ENCODE data around the gene TBC1D12. TPM values are rescaled to one million over a fixed set of nuclear protein-coding genes. Genes with fewer than 3 reads are reported as not detected.

The TBC1D12 gene
- total RNA-seq, 1 experiment from 2014 or later = 1.6 TPM

DNA sequence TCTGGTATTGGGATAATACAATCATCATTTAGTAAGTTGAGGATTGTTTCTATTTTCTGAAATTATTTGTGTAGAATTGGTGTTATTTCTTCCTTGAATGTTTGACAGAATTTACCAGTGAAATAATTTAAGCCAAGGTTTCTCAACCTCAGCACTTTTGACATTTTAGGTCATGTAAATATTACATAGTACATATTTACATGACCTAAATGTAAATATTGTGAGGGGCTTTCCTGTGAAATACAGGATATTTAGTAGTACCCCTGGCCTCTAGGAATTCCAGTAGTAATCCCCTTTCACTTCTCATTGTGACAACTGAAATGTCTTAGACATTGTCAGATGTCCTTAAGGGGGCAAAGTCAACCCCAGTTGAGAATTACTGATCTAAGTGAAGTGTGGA lies 59.8 kb downstream of the TBC1D12 start:
- no peaks in the 10 kb centered on the region for H3K36me3 ChIP-seq (ENCODE audit: insufficient read depth, low read length, poor library complexity, severe bottlenecking)
- H3K4me1 ChIP-seq (ENCODE audit: insufficient read depth, low read length, poor library complexity, severe bottlenecking) = no peaks in the 10 kb centered on the region
- no peaks in the 10 kb centered on the region for H3K27me3 ChIP-seq (replicated peaks; ENCODE audit: insufficient read depth, low read depth, low read length, poor library complexity)
- intact Hi-C loops (cut with micrococcal nuclease; ENCODE audit: unreplicated experiment) = no loop called here
- POLR2A ChIA-PET (ENCODE audit: low non-redundant PET) = no interaction called here
- H3K4me3 ChIP-seq (ENCODE audit: low read depth, low read length, poor library complexity, severe bottlenecking) = no peak overlapping the region
- no TSS peak for BruUV-seq (replicated peaks)
- no peak for TF ChIP-seq EZH2 (IDR thresholded peaks at IDR 0.05; ENCODE audit: borderline replicate concordance, low read depth, low read length, poor library complexity, severe bottlenecking)
- TF ChIP-seq, protein P1, sequence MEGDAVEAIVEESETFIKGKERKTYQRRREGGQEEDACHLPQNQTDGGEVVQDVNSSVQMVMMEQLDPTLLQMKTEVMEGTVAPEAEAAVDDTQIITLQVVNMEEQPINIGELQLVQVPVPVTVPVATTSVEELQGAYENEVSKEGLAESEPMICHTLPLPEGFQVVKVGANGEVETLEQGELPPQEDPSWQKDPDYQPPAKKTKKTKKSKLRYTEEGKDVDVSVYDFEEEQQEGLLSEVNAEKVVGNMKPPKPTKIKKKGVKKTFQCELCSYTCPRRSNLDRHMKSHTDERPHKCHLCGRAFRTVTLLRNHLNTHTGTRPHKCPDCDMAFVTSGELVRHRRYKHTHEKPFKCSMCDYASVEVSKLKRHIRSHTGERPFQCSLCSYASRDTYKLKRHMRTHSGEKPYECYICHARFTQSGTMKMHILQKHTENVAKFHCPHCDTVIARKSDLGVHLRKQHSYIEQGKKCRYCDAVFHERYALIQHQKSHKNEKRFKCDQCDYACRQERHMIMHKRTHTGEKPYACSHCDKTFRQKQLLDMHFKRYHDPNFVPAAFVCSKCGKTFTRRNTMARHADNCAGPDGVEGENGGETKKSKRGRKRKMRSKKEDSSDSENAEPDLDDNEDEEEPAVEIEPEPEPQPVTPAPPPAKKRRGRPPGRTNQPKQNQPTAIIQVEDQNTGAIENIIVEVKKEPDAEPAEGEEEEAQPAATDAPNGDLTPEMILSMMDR (conservative IDR thresholded peaks at IDR 0.05; ENCODE audit: low read depth, low read length) = no peak
- H3K9me3 ChIP-seq (ENCODE audit: low read depth, low read length, poor library complexity, severe bottlenecking) = no peaks in the 10 kb centered on the region
- no peak overlapping the region for H3K27ac ChIP-seq (ENCODE audit: low read depth, low read length, poor library complexity, severe bottlenecking)
- no peak for DNase-seq (ENCODE audit: low spot score)
- CTCF ChIA-PET = no interaction called here

DNA sequence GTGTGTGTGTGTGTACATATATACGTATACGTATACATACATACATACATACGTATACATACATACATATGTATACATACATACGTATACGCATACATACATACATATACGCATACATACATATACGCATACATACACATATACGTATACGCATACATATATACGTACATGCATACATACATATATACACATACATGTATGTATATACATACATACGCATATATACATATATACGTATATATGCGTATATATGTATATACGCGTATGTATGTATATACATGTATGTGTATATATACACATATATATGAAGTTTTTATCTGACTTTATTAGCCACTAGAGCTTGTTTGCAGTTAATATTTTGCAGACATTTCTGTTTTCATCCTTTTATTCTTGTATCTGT lies 63.3 kb downstream of the TBC1D12 start:
- Histone ChIP-seq H3K27me3 (replicated peaks; ENCODE audit: insufficient read depth, low read depth, low read length, poor library complexity) (no peaks in the 10 kb centered on the region), H3K27ac (ENCODE audit: low read depth, low read length, poor library complexity, severe bottlenecking) (no peak overlapping the region), H3K4me1 (ENCODE audit: insufficient read depth, low read length, poor library complexity, severe bottlenecking) (no peaks in the 10 kb centered on the region), H3K4me3 (ENCODE audit: low read depth, low read length, poor library complexity, severe bottlenecking) (no peak overlapping the region), H3K9me3 (ENCODE audit: low read depth, low read length, poor library complexity, severe bottlenecking) (no peaks in the 10 kb centered on the region), H3K36me3 (ENCODE audit: insufficient read depth, low read length, poor library complexity, severe bottlenecking) (no peaks in the 10 kb centered on the region)
- no TSS peak for BruUV-seq (replicated peaks)
- ChIA-PET POLR2A (ENCODE audit: low non-redundant PET) (no interaction called here), CTCF (no interaction called here)
- no peak for DNase-seq (ENCODE audit: low spot score)
- intact Hi-C loops (cut with micrococcal nuclease; ENCODE audit: unreplicated experiment) = no loop called here
- TF ChIP-seq, protein P1 (conservative IDR thresholded peaks at IDR 0.05; ENCODE audit: low read depth, low read length) = no peak
- no peak for TF ChIP-seq EZH2 (IDR thresholded peaks at IDR 0.05; ENCODE audit: borderline replicate concordance, low read depth, low read length, poor library complexity, severe bottlenecking)

DNA sequence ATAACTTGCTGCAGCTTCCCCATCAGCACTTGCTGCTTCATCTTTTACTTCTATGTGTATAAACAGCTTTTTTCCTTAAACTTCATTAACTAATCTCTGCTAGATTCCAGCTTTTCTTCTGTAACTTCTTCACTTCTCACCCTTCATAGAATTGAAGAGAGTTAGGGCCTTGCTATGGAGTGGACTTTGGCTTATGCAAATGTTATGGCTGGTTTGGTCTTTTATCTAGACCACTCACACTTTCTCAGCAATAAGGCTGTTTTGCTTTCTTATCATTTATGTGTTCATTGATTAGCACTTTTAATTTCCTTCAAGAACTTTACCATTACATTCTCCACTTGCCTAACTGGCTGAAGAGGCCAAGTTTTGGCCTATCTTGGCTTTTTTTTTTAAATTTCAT lies 79.1 kb downstream of the TBC1D12 start:
- no peak overlapping the region for H3K27ac ChIP-seq (ENCODE audit: low read depth, low read length, poor library complexity, severe bottlenecking)
- DNase-seq (ENCODE audit: low spot score) = no peak
- CTCF ChIA-PET = no interaction called here

More for the DNA sequence above, 79.1 kb downstream of the TBC1D12 start:
- Histone ChIP-seq H3K27me3 (replicated peaks; ENCODE audit: insufficient read depth, low read depth, low read length, poor library complexity) (no peaks in the 10 kb centered on the region), H3K9me3 (ENCODE audit: low read depth, low read length, poor library complexity, severe bottlenecking) (no peaks in the 10 kb centered on the region), H3K4me3 (ENCODE audit: low read depth, low read length, poor library complexity, severe bottlenecking) (no peak overlapping the region), H3K4me1 (ENCODE audit: insufficient read depth, low read length, poor library complexity, severe bottlenecking) (no peaks in the 10 kb centered on the region), H3K36me3 (ENCODE audit: insufficient read depth, low read length, poor library complexity, severe bottlenecking) (no peaks in the 10 kb centered on the region)
- POLR2A ChIA-PET (ENCODE audit: low non-redundant PET) = no interaction called here
- intact Hi-C loops (cut with micrococcal nuclease; ENCODE audit: unreplicated experiment) = no loop called here
- TF ChIP-seq, protein P1 (conservative IDR thresholded peaks at IDR 0.05; ENCODE audit: low read depth, low read length) = no peak
- no peak for TF ChIP-seq EZH2 (IDR thresholded peaks at IDR 0.05; ENCODE audit: borderline replicate concordance, low read depth, low read length, poor library complexity, severe bottlenecking)
- no TSS peak for BruUV-seq (replicated peaks)

Data from A673 (cell line).